Colonic mucosa (tissue), 4 donors: Measurements from ENCODE around the gene SART3. TPM values are rescaled to one million over a fixed set of nuclear protein-coding genes. Genes with fewer than 3 reads are reported as not detected.
A peak's percentile ranks its signal among the peaks of the same experiment; 100 is the strongest.

ENCODE experiments used
- DNase-seq: peaks from one replicate; pipeline ENCODE4 v3.0.0-alpha.2; 2020
- H3K27ac ChIP-seq: fragments of 200-600 bp; one replicate; pipeline ENCODE4 v1.8.0; 2021
- H3K27me3 ChIP-seq: fragments of 200-600 bp; one replicate; pipeline ENCODE4 v1.8.0; 2021
- H3K36me3 ChIP-seq: fragments of 200-600 bp; one replicate; pipeline ENCODE4 v1.8.0; 2021
- H3K4me1 ChIP-seq: fragments of 200-600 bp; one replicate; pipeline ENCODE4 v1.8.0; 2021; ENCODE audit warnings: mild to moderate bottlenecking
- H3K4me3 ChIP-seq: fragments of 200-600 bp; one replicate; pipeline ENCODE4 v1.8.0; 2021
- H3K9ac ChIP-seq, 2 donors: one replicate each; pipeline ENCODE4 v1.7.0; 2013; ENCODE audit warnings: control low read depth in 2 of 2, low read depth in 2 of 2, low read length in 2 of 2
- H3K9me3 ChIP-seq: fragments of 200-600 bp; one replicate; pipeline ENCODE4 v1.8.0; 2021
- intact Hi-C: fragments of 100-400 bp; cut with DNase I; formaldehyde crosslinking; loops from one replicate; pipeline ENCODE4 v1.14.1; 2022
- total RNA-seq, 2 donors: library from RNA; stranded (reverse); fragmentation: NEBNext Ultra II Directional in 1 of 2; extraction: Animal tissue kit (Norgen Biotek cat#: 25700) in 1 of 2; gene quantifications; one replicate each; pipeline ENCODE4 v1.2.1, GENCODE V29; 2021
- TF ChIP-seq, protein P1 (sequence below): fragments of 200-600 bp; IDR thresholded peaks from one replicate; pipeline ENCODE4 v1.8.0; 2022; ENCODE audit warnings: antibody characterized with exemption, mild to moderate bottlenecking
- donor health status: healthy.
- donor health status: DM: no; HTN: no; CAD: no.
- donor health status: DM: no; HTN: no; CAD: no.

SART3 gene
- total RNA-seq, 2 donors from 2014 or later: 41.1 to 64.9 TPM

DNA sequence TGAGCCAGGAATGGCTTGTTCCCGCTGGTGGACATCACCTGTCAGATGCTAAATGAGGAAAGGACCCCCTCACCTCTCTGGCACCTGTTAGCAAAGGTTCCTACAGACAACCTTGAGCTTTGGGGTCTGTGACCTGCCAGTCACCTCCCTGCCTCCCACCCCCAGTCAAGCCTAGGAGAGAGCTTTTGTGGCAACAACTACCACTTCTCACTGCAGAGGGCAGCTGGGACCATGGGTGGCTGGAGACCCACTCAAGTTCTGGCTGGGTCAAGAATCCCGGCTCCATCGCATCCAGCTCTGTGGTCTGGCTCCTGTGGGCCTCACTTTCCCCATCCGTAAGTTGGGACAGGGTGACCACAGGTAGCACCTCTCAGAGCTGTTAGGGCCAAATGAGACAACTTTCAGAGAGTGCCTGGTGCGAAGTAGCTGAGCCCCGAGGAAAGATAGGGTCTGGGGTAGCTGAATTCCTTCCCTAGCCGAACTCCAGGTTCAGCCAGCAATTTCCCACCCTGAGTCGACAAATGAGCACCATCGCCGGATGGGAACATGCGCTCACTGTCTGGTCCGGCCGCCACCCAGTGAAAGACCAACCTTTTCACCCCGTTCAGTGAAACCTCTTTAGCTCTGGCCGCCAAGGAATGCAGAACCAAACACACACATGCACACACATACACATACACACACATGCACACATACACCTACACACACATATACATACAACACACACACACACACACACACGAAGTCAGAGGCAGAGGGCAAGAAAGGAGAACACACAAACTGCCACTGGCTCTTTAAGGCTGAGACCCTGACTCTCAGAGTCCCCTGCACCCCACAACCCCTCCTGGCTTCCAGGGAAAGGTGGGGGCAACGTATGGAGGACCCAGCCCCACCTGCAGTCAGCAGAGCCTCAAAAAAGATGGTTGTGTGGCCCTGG is 35.0 kb upstream of the SART3 start:
- peak overlapping the region; percentile 21 to 50 for H3K9ac ChIP-seq

DNA sequence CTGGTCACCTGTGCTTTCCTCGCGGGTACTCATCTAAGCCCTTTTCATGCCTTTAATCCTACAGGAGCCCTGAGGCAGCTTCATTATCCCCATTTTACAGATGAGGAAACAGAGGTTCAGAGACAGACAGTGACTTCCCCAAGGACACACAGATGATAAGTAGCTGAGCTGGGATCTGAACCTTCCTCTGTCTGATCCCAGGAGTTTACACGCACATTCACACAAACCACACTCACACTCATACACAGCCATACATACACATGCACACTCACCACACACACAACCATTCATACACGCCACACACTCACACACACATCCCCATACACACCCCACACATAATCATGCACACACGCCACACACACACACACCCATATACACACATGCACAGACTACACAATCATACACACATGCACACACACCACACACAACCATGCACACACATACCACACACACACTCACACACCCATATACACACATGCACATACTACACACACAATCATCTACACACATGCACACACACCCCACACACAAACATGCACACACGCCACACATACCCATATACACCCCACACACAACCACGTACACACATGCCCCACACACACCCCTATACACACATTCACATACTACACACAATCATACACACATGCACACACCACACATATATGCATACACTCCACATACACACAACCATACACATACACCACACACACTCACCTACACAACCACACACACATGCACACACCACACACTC is 34.2 kb upstream of the SART3 start:
- intact Hi-C loops: no loop called here
- no peak overlapping the region for H3K27ac ChIP-seq
- H3K4me1 ChIP-seq: no peaks in the 10 kb centered on the region
- peak overlapping the region in 1 of 2 donors; percentile 24 for H3K9ac ChIP-seq
- no peaks in the 10 kb centered on the region for H3K27me3 ChIP-seq
- no peaks in the 10 kb centered on the region for H3K9me3 ChIP-seq
- no peaks in the 10 kb centered on the region for H3K36me3 ChIP-seq
- TF ChIP-seq, protein P1, sequence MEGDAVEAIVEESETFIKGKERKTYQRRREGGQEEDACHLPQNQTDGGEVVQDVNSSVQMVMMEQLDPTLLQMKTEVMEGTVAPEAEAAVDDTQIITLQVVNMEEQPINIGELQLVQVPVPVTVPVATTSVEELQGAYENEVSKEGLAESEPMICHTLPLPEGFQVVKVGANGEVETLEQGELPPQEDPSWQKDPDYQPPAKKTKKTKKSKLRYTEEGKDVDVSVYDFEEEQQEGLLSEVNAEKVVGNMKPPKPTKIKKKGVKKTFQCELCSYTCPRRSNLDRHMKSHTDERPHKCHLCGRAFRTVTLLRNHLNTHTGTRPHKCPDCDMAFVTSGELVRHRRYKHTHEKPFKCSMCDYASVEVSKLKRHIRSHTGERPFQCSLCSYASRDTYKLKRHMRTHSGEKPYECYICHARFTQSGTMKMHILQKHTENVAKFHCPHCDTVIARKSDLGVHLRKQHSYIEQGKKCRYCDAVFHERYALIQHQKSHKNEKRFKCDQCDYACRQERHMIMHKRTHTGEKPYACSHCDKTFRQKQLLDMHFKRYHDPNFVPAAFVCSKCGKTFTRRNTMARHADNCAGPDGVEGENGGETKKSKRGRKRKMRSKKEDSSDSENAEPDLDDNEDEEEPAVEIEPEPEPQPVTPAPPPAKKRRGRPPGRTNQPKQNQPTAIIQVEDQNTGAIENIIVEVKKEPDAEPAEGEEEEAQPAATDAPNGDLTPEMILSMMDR: no peak
- DNase-seq: no peak
- no peak overlapping the region for H3K4me3 ChIP-seq

More for the DNA sequence above, 35.0 kb upstream of the SART3 start:
- H3K36me3 ChIP-seq: no peaks in the 10 kb centered on the region
- H3K27ac ChIP-seq: no peak overlapping the region
- DNase-seq: no peak
- H3K27me3 ChIP-seq: no peaks in the 10 kb centered on the region
- H3K9me3 ChIP-seq: no peaks in the 10 kb centered on the region
- TF ChIP-seq, protein P1: no peak
- H3K4me1 ChIP-seq: no peaks in the 10 kb centered on the region
- intact Hi-C loops: no loop called here
- peak overlapping the region; percentile 13 for H3K4me3 ChIP-seq

DNA sequence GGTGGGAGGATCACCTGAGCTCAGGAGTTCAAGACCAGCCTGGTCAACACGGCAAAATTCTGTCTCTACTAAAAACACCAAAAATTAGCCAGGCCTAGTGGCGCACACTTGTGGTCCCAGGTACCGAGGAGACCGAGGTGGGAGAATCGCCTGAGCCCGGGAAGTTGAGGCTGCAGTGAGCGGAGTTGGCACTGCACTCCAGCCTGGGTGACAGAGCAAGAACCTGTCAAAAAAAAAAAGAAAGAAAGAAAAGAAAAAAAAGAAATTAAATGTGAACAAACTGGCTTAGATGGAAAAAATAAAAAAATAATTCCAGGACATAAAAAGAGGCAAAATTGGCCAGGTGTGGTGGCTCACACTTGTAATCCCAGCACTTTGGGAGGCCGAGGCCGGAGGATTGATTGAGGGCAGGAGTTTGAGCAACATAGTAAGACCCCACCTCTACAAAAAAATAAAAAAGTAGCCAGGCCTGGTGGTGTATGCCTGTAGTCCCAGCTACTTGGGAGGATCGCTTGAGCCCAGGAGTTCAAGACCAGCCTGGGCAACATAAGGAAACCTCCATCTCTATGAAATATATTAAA is 33.4 kb upstream of the SART3 start:
- no peaks in the 10 kb centered on the region for H3K36me3 ChIP-seq
- DNase-seq: no peak
- no peaks in the 10 kb centered on the region for H3K4me1 ChIP-seq
- H3K27me3 ChIP-seq: no peaks in the 10 kb centered on the region
- intact Hi-C loops: no loop called here
- H3K27ac ChIP-seq: no peak overlapping the region
- TF ChIP-seq, protein P1: no peak
- H3K9ac ChIP-seq: no peak overlapping the region
- H3K4me3 ChIP-seq: no peak overlapping the region
- H3K9me3 ChIP-seq: no peaks in the 10 kb centered on the region

DNA sequence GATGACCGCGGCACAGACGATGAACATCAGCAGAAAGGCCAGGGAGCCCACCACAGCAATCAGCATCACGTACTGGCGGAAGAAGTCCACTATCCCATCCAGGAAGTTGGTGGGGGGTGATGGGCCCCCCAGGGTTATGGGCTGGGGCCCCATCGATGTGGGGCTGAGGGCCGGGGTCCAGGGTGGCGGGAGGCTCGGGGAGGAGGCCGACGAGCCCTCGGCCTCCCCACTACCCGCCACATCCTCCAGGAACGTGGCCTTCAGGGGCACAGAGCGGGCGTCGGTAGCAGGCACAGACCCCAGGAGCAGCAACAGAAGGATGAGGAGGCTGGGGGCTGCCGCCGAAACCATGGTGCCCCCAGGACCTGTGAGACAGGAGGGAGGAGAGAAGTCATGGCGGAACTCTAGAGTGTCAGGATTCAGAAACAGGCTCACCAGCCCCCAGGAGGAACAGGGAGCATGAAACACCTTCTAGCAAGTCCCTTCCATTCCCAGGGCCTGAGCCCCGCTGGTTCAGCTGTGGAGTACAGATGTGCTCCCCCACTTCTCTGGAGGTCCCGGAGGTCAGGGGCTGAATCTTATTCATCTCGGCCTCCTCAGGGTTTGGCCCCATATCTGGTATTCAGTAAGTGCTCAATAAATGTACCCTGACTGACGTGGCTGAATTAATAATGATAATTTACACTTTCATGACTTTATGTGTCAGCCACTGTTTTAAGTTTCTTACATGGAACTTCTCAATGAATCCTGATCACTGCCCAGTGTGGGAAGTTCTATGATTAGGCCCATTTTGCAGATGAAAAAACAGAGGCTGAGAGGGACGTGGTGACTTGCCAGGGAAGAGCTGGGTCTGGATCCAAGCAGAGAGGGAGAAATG is 31.3 kb upstream of the SART3 start:
- Histone ChIP-seq H3K27me3 (no peaks in the 10 kb centered on the region), H3K36me3 (no peaks in the 10 kb centered on the region), H3K4me1 (no peaks in the 10 kb centered on the region), H3K9me3 (no peaks in the 10 kb centered on the region), H3K9ac (no peak overlapping the region), H3K4me3 (no peak overlapping the region), H3K27ac (no peak overlapping the region)
- TF ChIP-seq, protein P1: no peak
- DNase-seq: no peak
- intact Hi-C loops: no loop called here
